Nephron (organoid): ENCODE data around the gene NDST3.

Experiments
- H3K27ac Mint-ChIP-seq, 3 experiments: 2 replicates each; pipeline ENCODE4 v1.8.0; 2020; ENCODE audit warnings: mixed read lengths in 3 of 3, mild to moderate bottlenecking in 2 of 3, moderate library complexity in 1 of 3
- H3K27me3 Mint-ChIP-seq: 2 replicates; pipeline ENCODE4 v1.8.0; 2021; ENCODE audit warnings: low read depth, mild to moderate bottlenecking, moderate library complexity, mixed read lengths
- H3K36me3 Mint-ChIP-seq: 2 replicates; pipeline ENCODE4 v1.8.0; 2020; ENCODE audit warnings: low read depth, mixed read lengths
- H3K4me1 Mint-ChIP-seq: 2 replicates; pipeline ENCODE4 v1.8.0; 2020; ENCODE audit warnings: mixed read lengths
- H3K4me3 Mint-ChIP-seq, 3 experiments: 2 replicates each; pipeline ENCODE4 v1.8.0; 2020; ENCODE audit warnings: mild to moderate bottlenecking in 3 of 3, mixed read lengths in 3 of 3, moderate library complexity in 2 of 3
- H3K9me3 Mint-ChIP-seq: 2 replicates; pipeline ENCODE4 v1.8.0; 2020; ENCODE audit warnings: mixed read lengths
- TF ChIP-seq, protein P1 (sequence below), 3 experiments: fragments of 200-600 bp; sonication (generic); IDR thresholded peaks; one replicate each; pipeline ENCODE4 v1.5.0; 2021; ENCODE audit warnings: antibody characterized with exemption in 3 of 3; ENCODE audit not compliant: unreplicated experiment in 3 of 3

NDST3 gene

GRCh38 chr4:118224243-118224829, 190.1 kb downstream of the NDST3 start:
- no peaks in the 10 kb centered on the region for H3K27me3 Mint-ChIP-seq
- H3K4me1 Mint-ChIP-seq: peaks cover 19% of the 10 kb centered on the region
- H3K36me3 Mint-ChIP-seq: no peaks in the 10 kb centered on the region
- H3K4me3 Mint-ChIP-seq: no peak overlapping the region
- H3K9me3 Mint-ChIP-seq: no peaks in the 10 kb centered on the region
- no peak overlapping the region for H3K27ac Mint-ChIP-seq
- TF ChIP-seq, protein P1, sequence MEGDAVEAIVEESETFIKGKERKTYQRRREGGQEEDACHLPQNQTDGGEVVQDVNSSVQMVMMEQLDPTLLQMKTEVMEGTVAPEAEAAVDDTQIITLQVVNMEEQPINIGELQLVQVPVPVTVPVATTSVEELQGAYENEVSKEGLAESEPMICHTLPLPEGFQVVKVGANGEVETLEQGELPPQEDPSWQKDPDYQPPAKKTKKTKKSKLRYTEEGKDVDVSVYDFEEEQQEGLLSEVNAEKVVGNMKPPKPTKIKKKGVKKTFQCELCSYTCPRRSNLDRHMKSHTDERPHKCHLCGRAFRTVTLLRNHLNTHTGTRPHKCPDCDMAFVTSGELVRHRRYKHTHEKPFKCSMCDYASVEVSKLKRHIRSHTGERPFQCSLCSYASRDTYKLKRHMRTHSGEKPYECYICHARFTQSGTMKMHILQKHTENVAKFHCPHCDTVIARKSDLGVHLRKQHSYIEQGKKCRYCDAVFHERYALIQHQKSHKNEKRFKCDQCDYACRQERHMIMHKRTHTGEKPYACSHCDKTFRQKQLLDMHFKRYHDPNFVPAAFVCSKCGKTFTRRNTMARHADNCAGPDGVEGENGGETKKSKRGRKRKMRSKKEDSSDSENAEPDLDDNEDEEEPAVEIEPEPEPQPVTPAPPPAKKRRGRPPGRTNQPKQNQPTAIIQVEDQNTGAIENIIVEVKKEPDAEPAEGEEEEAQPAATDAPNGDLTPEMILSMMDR (IDR thresholded peaks at IDR 0.05; ENCODE audit: unreplicated experiment in 3 of 3): peak; percentile 70 to 76 (median 72)

DNA sequence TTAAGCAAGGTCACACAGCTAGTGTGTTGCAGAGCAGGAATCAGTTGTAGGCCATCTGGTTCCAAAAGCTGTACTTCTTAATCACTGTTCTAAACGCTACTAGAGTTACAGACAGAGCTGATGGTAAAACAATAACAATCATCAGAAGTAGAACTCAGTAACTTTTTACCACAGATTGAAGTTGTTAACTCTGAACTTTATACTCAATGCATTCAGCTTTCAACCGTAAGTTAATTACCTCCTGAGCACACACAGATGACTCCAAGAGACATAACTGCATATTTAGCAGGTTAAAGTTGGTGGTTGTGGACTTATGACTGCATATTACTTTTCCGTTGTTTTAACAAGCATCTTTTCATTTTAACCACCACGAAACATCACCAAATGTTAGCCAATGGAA, 191.2 kb downstream of the NDST3 start:
- no peaks in the 10 kb centered on the region for H3K36me3 Mint-ChIP-seq
- peaks cover 19% of the 10 kb centered on the region for H3K4me1 Mint-ChIP-seq
- TF ChIP-seq, protein P1 (IDR thresholded peaks at IDR 0.05; ENCODE audit: unreplicated experiment in 3 of 3): no peak
- no peaks in the 10 kb centered on the region for H3K9me3 Mint-ChIP-seq
- H3K27ac Mint-ChIP-seq: no peak overlapping the region
- no peak overlapping the region for H3K4me3 Mint-ChIP-seq
- no peaks in the 10 kb centered on the region for H3K27me3 Mint-ChIP-seq

DNA sequence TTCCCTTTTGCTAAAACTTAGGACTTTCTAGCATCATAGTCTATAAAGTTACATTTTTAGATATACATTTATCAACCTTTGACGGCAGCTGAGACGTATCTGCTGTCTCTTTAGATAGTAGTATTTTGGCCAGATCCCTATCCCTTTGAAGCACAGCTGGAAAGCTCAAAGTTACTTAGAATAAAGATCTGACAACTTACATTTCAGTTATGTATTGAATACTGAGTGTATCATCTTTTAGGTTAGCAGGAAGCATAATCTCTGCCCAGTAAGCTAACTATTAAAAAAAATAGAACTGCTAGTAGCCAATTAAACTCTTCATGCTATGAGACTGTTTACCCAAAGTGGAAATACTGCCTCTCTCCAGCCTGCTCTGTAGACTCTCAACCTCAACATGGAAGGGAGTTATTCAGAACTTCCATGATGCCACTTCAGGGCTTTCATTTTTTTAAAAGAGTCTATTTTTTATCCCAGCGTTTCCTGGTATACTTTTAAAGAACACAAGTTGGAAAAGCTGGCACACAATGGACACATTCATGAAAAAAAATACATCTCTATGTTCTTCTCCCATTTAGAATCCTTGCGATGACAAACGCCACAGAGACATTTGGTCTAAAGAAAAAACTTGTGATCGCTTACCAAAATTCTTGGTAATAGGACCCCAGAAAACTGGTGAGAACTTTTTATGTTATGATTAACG, 192.2 kb downstream of the NDST3 start:
- no peaks in the 10 kb centered on the region for H3K36me3 Mint-ChIP-seq

DNA sequence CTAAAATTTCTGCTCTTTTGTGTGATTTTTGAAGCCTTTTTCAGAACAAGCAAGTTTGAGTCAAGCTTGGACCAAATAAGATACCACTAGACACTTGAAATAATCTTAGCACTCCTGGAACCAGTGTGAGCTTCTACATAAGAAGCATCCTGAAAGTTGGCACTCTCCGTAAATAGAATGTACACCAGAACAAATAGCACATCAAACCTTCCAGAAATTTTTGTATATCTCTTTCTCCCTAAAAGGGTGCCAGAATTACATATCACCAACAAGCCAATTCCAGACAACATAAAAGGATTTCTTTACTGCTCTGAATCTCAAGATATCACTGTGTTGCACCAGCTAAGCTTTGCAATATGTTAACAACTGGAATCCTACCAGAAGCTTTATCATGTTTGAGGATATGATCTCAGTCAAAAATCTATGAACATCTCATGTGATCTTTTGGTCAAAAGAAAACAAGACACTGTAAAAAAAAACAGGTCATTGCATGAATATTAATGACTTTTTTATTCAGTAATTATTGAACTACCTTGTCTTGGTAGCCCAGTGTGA, 201.4 kb downstream of the NDST3 start:
- H3K27me3 Mint-ChIP-seq: no peaks in the 10 kb centered on the region
- TF ChIP-seq, protein P1 (IDR thresholded peaks at IDR 0.05; ENCODE audit: unreplicated experiment in 3 of 3): no peak
- no peak overlapping the region for H3K4me3 Mint-ChIP-seq
- no peaks in the 10 kb centered on the region for H3K4me1 Mint-ChIP-seq
- H3K27ac Mint-ChIP-seq: no peak overlapping the region
- no peaks in the 10 kb centered on the region for H3K36me3 Mint-ChIP-seq
- H3K9me3 Mint-ChIP-seq: no peaks in the 10 kb centered on the region

More for the DNA sequence above, 192.2 kb downstream of the NDST3 start:
- TF ChIP-seq, protein P1 (IDR thresholded peaks at IDR 0.05; ENCODE audit: unreplicated experiment in 3 of 3): no peak
- H3K9me3 Mint-ChIP-seq: no peaks in the 10 kb centered on the region
- no peaks in the 10 kb centered on the region for H3K27me3 Mint-ChIP-seq
- H3K4me3 Mint-ChIP-seq: no peak overlapping the region
- peaks cover 19% of the 10 kb centered on the region for H3K4me1 Mint-ChIP-seq
- H3K27ac Mint-ChIP-seq: peak overlapping the region; percentile 17 to 71 (median 52)

- Mint-ChIP-seq H3K4me3 (no peak overlapping the region), H3K4me1 (no peaks in the 10 kb centered on the region), H3K27ac (no peak overlapping the region), H3K9me3 (no peaks in the 10 kb centered on the region), H3K36me3 (no peaks in the 10 kb centered on the region), H3K27me3 (no peaks in the 10 kb centered on the region)
- TF ChIP-seq, protein P1 (IDR thresholded peaks at IDR 0.05; ENCODE audit: unreplicated experiment in 3 of 3): no peak
Measured at GRCh38 chr4:118237531-118237930, 203.2 kb downstream of the NDST3 start.
